HG03175 (cell line): ENCODE data around the gene ZNF629.

Experiments used
- ATAC-seq: cut with Tn5 transposase; IDR thresholded peaks from one replicate; pipeline ENCODE4 v1.9.1; 2021; ENCODE audit warnings: mild to moderate bottlenecking, moderate library complexity; ENCODE audit not compliant: unreplicated experiment

The ZNF629 gene

DNA sequence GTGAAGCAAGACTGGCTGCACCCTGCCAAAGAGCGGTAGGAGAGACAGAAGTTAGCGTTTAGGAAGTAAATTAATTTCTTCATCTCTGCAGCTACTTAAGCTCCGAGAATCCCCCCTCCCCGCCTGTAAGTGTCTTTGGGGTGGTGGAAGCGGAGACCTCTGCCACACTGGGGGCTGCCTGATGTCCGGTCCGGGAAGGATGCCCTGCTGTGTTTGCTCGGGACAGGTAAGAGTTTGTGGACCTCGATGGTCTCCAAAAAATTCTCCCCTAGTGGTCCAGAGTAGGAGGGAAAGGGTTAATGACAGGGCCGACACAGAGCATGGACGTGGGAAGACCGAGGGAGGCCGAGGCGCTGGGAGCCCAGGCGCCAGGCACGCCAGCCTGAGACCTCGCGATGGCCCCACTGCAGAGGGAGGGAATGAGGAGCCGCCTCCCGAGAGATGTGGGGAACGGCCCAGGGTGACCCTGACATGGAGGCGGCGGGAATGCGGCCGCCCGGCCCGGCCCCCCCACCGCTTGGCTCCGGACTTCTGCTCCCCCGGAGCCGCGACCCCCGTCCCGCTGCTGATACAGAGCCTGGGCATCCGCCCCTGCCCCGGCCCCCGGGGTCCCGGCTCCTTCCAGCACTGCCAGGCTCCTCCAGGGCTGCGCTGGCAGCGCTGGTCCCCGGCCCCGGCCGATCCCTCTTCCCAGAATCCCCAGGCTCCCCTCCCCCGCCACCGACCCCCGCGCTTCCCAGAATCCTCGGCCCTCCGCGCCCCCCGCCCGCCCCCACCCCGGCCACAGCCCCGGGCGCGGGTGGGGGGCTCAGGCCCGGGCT, 680 bp downstream of the ZNF629 start:
- no peak for ATAC-seq

DNA sequence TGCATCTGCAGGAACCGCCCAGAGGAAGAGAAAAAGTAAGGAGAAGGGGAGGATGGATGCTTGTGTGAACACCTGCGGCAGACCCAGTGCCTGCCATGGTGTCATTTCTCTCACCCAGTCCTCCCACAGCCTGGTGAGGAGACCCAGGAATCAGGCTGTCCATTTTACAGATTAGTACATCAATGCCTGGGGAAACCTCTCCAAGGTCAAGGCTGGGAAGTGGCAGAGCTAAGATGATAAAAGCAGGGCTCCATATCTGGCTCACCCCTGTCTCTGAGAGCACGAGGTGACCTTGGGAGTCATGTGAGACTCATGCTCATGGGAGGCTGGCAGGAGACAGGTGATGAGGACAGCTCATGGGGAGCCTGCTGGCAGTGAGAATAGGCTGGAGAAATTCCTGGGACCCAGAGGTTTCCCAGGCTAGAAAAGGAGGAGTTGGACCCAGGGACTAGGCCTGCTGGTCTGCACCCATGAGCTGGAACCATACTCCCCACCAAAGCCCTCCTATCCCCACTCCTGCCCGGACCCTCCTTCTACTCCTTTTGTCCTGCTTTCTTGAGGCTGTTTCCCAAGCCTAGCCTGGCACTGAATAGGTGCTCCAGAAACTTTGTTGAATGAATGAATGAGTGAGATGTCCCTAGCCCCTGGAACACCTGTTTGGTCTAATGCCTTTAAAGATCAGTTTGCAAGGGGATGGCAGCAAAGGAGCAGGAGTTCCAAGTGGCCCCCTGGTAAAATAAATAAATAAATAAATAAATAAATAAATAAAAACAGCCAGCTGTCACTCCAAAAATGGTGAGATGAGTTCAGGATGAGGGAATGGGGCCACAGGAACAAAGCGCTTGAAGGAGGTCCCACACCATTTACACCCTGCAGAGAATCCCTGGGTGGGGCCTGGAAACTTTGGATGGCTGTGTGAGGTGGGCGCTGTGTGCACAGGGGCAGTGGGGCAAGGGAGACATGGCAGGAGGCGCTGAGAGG, 1.6 kb downstream of the ZNF629 start:
- ATAC-seq: no peak

DNA sequence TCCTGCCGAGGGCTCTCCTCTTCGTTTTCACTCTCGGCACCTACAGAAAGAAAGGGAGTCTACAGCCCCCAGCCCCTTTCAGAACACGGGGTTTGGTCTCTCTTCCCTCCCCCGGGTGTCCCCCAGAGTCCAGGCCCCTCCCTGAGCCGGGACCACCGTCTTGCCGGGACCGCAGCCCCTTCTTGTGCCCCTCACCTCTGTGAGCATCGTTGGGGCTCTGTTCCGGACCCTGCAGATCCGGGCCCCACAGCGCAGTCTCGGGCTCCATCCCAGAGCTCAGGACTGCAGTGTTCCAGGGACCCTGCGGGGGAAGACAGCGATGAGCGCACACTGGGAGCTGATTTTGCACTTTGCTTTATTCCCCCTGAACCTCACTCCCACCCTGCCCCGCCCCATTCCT, 2.8 kb downstream of the ZNF629 start:
- ATAC-seq: no peak

DNA sequence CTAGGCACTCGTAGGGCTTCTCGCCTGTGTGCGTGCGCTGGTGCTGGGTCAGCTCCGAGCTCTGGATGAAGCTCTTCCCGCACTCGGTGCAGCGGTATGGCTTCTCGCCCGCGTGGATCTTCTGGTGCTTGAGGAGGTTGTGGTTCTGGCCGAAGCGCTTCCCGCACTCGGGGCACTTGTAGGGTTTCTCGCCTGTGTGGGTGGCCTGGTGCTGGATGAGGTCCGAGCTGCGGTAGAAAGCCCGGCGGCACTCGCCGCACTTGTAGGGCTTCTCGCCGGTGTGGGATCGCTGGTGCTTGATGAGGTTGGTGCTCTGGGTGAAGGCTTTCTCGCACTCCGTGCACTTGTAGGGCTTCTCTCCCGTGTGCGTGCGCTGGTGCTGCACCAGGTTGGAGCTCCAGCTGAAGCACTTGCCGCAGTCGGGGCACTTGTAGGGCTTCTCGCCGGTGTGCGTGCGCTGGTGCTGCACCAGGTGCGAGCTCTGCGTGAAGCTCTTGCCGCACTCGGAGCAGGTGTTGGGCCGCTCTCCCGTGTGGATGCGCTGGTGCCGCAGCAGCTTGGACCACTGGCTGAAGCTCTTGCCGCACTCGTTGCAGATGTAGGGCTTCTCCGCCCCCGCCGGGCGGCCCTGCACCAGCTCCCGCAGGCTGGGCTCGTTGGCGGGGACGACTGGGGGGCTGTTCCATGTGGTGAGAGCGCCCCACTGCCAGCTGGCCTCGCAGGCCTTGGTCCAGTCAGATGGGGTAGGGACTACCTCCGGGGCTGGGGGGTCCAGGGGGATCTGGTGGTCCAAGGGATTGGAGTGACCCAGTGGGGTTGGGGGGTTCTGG, 3.5 kb downstream of the ZNF629 start:
- no peak for ATAC-seq

DNA sequence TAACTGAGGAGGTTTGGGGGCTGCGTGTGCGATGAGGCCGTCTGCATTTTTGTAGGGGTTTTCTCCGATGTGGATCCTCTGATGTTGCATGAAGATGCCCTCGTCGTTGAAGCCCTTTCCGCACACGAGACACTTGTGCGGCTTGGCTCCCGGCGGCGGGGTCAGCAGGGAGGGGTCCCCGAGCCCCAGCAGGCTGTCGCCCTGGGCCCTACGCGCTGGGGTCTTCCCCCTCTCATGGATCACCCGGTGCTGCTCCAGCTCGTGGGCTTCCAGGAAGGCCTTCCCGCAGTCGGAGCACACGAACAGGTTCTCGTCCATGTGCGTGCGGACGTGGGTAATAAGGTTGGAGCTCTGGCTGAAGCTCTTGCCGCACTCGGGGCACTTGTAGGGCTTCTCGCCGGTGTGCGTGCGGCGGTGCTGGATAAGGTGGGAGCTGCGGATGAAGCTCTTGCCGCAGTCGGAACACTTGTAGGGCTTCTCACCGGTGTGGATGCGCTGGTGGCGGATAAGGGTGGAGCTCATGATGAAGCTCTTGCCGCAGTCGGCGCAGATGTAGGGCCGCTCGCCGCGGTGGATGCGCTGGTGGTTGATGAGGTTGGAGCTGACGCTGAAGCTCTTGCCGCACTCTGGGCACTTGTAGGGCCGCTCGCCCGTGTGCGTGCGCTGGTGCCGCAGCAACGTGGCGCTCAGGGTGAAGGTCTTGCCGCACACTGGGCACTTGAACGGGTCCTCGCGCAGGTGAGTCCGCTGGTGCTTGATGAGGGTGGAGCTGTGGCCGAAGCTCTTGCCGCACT, 4.3 kb downstream of the ZNF629 start:
- ATAC-seq: no peak

DNA sequence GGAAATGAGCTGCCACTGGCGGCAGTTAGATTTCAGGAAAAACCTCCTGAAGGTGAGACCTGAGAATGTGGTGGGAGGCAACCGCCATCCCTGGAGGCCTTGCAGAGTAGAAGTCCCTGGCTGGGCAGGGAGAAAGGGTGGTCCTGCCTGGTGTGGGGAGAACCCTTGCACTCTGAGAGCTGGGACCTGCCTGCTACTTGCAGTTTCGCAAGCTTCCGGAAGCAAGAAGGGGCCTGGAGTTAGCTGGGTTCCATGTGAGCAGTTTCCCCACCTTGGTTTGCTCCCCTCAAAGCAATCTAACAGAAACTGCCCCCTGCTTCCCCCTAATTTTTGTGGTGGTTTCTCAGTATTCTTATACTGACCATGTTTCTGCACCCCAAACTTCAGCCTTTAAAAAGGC, 6.5 kb downstream of the ZNF629 start:
- ATAC-seq: no peak

DNA sequence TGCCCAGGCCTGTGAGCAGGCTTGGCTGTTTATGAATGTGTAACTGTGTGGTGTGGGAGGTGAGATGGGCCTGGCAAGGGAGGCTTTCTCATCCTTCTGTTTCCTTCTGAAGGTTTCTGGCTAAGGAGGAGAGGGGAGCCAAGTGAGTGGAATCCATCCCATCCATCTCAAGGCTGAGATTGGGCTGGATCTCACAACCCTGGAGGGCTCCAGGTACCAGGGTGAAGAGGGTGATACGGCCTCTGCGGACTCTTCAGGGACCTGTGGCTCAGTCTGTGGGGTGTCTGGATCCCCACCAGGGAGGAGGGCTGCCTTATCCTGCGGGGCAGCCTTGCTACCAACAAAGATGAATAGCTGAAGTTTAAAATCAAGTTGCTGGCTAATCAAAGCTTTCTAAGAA, 7.0 kb downstream of the ZNF629 start:
- no peak for ATAC-seq

DNA sequence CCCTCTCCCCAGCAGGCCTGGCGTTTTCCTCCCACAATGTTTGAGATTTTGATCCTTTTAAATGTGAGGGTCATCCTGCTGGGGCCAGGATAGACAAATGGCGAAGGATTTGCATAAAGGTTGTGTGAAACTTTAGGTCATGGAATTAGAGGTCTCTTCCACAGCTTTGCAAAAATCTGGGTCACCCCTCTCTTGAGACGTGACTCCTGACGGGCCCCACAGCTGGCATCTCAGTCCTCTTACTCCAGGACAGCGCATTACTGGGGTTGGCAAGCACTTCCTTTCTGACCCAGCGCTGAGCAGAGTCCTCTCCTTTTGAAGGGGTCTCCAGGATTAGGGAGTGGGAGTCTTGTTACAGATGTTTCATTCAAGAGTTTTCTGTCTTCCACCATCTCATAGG, 7.4 kb downstream of the ZNF629 start:
- ATAC-seq: no peak

DNA sequence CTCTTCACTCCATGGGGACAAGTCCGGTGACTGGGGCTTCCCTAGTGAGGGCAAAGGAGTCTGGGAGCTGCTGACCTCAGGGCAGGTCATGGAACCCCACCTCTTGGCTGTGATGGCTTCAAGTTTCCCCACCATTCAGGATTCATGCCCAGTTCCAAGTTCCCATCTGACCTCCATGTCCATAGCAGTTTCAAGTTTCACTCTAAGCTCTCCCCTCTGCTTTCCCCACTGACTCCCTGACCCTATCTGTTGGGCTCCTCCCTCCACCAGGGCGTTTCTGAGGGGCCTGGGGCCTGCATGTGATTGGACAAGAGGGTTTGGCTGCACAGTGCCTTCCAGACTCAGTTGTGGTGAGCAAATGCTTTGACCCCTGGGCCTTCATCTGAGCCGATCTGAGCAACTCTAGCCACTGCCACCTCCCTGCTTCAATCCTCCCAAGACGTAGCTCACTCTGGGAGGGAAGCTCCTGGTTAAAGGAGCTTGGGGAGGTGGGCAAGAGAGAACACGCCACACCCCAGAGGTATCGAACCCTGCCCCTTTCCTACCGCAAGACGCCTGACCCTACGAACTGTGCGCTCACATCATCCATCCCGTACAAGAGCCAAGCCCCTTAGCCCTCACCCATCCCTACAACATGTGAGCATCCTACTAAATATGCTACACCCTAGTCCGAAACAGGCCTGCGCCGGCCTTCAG, 8.3 kb downstream of the ZNF629 start:
- no peak for ATAC-seq

DNA sequence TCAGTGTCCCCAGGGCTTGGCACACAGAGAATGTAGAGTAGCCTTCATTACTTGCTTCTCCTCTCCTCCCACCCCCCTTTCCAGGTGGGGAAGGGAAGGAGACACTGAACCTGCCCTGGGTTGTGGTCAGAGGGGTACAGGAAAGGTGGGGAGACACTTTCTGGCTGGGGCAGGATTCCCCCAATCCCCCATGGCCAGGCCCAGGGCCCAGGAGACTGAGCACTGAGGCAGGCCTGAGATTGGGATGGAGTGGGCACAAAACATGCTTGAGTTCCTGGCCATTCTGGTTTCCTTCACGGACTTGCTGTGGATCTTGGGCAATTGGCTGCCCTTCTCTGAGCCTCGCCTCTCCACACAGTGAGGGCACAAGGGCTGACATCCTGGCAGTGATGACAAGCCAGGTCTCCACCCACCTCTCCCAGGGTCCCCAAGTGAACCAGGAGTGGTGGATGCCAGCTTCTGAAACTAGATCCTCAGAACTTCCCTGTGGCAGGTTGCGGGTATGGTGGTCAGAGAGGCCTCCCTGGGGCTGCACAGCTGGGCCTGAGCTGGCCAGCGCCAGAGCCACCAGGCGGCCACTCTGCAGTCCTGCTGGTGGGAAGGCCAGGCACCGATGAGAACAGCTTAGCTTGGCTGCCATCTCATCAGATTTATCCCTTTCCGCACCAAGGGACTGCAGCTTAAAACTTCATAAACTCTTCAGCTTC, 9.3 kb downstream of the ZNF629 start:
- no peak for ATAC-seq

DNA sequence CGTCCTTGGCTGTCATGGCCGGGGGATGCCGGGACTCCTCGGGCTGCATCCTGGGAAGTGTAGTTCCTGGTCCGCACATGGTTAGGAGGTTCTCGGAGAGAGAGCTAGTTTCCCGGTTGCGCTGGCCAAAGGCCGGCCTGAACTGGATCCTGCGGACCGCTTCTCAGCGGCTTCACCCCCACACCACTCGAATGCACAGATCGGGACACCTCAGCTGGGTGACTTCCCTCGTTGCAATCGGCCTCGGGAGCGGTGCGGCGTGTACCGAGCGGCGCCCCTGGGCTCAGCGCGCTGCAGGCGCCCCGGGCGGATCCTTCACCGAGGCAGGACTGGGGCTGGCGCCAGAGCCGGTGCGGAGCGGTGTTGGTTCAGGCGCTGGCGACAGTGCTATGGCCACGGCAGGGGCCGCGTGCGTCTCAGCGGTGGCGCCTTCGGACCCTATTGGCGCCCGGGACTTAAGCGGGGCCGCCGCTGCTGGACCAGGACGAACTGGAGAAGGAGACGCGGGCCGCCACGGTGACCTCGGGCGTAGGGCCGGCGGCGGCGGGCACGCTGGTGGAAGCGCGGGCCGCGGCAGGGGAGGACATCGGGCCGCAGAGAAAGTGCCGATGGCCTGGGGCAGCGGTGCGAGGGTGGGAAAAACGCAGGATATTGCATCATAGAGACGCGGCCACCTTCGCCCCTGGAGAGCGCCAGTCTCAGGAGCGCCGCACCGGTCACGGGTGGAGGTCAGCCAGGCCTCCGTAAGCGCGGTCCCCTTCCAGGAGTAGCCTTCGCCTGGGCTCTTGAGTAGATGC, 11.4 kb downstream of the ZNF629 start:
- peak; percentile 56 for ATAC-seq

DNA sequence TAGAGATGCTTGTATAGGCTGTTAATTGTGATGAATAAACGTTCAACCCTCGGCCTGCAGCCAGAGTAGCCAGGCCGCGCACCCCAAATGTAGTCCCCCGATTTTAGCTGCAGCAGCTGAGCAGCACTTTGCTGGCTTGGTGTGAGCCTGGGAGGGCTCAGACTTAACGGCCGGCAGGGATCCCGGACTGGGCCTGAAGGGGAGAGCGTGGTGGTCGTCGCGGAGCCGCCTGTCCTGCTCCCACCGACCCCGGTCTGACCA, 11.9 kb downstream of the ZNF629 start:
- no peak for ATAC-seq

DNA sequence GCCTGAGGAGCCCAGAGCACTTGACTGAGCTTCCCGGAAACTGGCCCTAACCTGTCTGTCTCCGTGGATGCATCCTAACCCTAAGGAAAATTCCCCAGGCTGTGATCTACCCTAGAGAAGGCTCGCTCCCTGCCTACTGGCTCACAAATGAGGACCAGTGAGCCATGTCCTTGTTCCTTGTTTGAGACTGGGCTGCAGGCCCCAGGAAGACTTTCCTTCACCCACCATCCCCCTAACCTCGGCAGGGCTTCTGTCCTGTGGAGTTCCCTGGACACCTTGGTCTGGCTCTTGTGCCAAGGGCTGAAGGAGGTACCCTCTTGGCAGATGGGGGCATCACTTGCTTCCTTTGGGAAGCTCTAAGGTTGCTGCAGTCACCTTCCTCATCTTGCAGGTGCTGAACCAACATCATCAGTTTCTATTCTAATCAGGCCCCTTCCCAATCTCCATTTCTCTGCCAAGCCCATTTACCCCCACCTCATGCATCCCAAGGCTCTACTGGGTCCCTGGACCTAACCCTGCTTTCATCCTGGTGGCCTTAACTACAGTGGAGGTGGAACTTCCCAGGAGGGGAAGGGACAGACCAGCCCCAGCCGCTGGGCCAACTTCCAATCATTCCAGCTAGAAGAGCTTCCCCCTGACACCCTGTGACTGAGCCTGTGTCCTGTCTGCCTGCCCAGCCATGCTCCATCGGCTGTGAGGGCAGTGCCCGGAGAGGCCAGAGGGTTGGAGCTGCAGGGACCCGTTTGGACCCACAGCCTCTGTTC, 12.5 kb downstream of the ZNF629 start:
- ATAC-seq: no peak

DNA sequence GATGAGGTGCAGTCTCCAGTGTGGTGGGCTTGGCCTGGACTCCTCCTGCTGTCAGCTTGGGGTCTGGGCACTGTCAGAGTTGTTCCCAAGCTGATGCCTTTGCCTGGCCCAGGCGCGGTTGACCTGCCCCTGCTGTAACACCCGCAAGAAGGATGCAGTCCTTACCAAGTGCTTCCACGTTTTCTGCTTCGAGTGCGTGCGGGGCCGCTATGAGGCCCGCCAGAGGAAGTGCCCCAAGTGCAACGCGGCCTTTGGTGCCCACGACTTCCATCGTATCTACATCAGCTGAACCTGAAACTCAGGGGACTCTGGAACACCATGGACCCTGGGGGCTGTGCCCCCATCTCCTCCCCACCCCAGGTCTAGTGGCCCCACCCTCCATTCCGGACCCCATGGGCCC, 13.2 kb downstream of the ZNF629 start:
- ATAC-seq: no peak

DNA sequence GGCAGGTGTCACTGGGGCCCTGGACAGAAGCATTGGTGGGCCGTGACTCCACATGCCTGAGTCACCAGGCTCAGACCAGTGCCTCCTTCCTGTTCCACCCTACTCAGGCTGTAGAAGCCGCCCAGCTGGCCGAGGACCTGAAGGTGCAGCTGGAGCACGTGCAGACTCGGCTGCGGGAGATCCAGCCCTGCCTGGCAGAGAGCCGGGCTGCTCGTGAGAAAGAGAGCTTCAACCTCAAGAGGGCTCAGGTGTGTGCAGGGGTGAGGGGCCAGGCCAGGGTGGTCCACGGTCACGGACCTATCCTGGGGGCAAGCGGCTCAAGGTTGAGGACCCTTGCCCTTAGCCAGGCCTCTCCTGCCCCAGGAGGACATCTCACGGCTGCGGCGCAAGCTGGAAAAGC, 15.3 kb downstream of the ZNF629 start:
- ATAC-seq: no peak

DNA sequence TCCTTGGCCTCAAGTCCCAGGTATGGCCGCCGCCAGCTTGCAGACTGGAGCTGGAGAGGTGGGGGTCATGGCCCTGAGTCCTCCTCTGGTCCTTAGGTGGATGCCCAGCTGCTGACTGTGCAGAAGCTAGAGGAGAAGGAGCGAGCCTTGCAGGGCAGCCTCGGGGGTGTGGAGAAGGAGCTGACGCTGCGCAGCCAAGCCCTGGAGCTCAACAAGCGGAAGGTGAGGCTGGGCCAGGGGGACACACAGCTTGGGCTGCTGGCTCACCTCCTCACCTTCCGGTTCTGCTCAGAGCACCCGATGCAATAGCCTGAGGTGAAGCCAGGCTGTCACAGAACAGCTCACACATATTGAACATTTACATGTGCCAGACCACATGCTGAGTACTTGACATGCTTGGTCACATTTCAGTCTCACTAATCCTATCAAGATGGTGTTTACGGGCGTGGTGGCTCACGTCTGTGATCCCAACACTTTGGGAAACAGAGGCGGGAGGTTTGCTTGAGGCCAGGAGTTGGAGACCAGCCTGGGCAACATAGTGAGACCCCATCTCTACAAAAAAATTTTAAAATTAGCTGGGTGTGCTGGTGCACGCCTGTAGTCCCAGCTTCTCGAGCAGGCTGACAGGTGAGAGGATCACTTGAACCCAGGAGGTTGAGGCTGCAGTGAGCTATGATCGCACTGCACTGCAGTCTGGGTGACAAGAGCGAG, 17.5 kb downstream of the ZNF629 start:
- no peak for ATAC-seq

DNA sequence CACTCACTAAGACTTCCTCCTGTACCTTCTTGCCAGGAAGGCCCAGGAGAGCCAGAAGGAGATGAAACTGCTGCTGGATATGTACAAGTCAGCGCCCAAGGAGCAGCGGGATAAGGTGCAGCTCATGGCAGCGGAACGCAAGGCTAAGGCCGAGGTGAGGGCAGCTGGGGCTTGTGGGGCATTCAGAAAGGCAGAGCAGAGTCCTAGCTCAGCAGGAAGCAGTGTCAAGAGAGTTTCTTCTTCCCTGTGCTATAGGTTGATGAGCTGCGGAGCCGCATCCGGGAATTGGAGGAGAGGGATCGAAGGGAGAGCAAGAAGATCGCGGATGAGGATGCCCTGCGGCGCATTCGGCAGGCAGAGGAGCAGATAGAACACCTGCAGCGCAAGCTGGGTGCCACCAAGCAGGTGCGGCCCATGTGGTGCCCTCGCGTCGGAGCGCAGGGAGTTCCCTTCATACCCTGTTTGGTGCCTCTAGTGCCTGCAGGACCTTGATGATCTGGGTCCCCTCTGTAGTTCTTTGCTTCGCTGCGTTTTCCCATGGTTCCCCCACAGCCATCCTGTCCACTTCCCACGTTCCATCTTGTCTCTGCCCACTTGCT, 18.3 kb downstream of the ZNF629 start:
- no peak for ATAC-seq
